PC-9 (cell line): Measurements from ENCODE around the gene NYAP1.

Experiments used
- CTCF ChIP-seq: fragments of 200-600 bp; sonication (generic); conservative IDR thresholded peaks from 2 replicates; pipeline ENCODE4 v1.6.1; 2017; ENCODE audit warnings: mixed run types, antibody characterized with exemption, mild to moderate bottlenecking, moderate library complexity
- EZH2 ChIP-seq: fragments of 200-600 bp; sonication (generic); IDR thresholded peaks from 2 replicates; pipeline ENCODE4 v1.8.0; 2017; ENCODE audit warnings: antibody characterized with exemption, low read depth

GRCh38 chr7:100517305-100517704 lies 33.6 kb downstream of the NYAP1 start:
- TF ChIP-seq CTCF (no peak), EZH2 (no peak)
